Skeletal muscle tissue (tissue), 4 donors: ENCODE results near the gene MLX. TPM values are rescaled to one million over a fixed set of nuclear protein-coding genes. Genes with fewer than 3 reads are reported as not detected.
"Not testable (repeated sequence)": the region's sequence is repeated elsewhere in the genome, so short reads cannot be mapped to it uniquely, and the experiment has no call there.

Source experiments
- H3K27ac ChIP-seq: one replicate; pipeline ENCODE4 v1.7.0; 2013; ENCODE audit warnings: mild to moderate bottlenecking, low read depth, low read length, inconsistent platforms
- H3K27me3 ChIP-seq, 3 donors: one replicate each; pipeline ENCODE4 v1.7.0; 2013; ENCODE audit warnings: low read length in 3 of 3; ENCODE audit not compliant: control insufficient read depth in 3 of 3, insufficient read depth in 3 of 3
- H3K36me3 ChIP-seq, 3 donors: one replicate each; pipeline ENCODE4 v1.7.0; 2013; ENCODE audit warnings: low read length in 3 of 3; ENCODE audit not compliant: control insufficient read depth in 3 of 3, insufficient read depth in 3 of 3
- H3K4me1 ChIP-seq, 3 donors: one replicate each; pipeline ENCODE4 v1.7.0; 2013; ENCODE audit warnings: low read length in 3 of 3, mild to moderate bottlenecking in 3 of 3; ENCODE audit not compliant: control insufficient read depth in 3 of 3, insufficient read depth in 3 of 3
- H3K4me3 ChIP-seq, 3 donors: one replicate each; pipeline ENCODE4 v1.7.0; 2013; ENCODE audit warnings: low read length in 3 of 3
- H3K9ac ChIP-seq, 3 donors: one replicate each; pipeline ENCODE4 v1.7.0; 2013; ENCODE audit warnings: low read length in 3 of 3, mild to moderate bottlenecking in 3 of 3, moderate library complexity in 2 of 3, low read depth in 1 of 3
- H3K9me3 ChIP-seq, 3 donors: one replicate each; pipeline ENCODE4 v1.7.0; 2013; ENCODE audit warnings: low read length in 3 of 3; ENCODE audit not compliant: control insufficient read depth in 3 of 3
- total RNA-seq: library from RNA; depleted of rRNA; stranded (reverse); fragments of >200 nt; gene quantifications from one replicate; pipeline ENCODE4 v1.2.3, GENCODE V29; 2014
- donor health status: Osteomylitis.

MLX gene
- total RNA-seq, 1 donor from 2014 or later: 21.9 TPM

DNA sequence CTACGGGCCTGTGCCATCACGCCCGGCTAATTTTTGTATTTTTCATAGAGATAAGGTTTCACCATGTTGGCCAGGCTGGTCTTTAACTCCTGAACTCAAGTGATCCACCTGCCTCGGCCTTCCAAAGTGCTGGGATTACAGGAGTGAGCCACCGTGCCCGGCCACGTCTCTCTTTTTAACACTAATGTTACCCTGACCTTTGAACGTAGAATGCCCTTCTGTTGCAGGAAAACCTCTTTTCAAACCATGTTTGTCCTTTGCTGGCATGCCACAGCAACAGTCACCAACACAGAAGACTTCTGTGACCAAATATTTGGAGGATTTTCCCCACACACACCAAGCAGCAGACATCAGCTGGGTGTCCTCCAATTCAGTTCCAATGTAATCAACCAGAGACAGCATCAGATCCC lies 22.0 kb upstream of the MLX start:
- Histone ChIP-seq H3K4me3 (no peak overlapping the region), H3K36me3 (peaks cover 15 to 24% (median 19%) of the 10 kb centered on the region in 3 donors), H3K4me1 (peaks cover 15 to 21% (median 21%) of the 10 kb centered on the region in 3 donors), H3K27me3 (no peaks in the 10 kb centered on the region), H3K9ac (no peak overlapping the region), H3K9me3 (no peaks in the 10 kb centered on the region), H3K27ac (no peak overlapping the region)

- H3K27me3 ChIP-seq: not testable (repeated sequence)
Measured at GRCh38 chr17:42545755-42546505, 21.0 kb upstream of the MLX start.

DNA sequence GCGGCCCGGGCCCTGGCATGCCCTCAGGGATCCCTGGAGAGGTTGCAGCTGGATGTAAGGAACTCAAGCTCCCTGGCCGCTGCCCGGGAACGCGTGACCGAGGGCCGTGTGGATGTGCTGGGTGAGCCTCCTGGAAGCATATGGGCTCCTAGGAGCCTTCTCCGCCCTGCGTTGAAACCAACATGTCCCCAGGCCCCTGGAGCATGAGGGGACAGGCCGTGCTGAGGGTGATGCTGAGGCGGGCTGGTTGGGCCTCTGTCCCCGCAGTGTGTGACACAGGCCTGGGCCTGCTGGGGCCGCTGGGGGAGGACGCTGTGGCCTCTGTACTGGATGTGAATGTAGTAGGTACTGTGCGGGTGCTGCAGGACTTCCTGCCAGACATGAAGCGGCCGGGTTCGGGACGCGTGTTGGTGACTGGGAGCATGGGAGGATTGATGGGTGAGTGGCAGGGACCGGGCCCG lies 19.9 kb upstream of the MLX start:
- Histone ChIP-seq H3K36me3 (peaks cover 4 to 12% (median 8%) of the 10 kb centered on the region in 3 donors), H3K27ac (no peak overlapping the region), H3K9ac (no peak overlapping the region), H3K9me3 (no peaks in the 10 kb centered on the region), H3K4me1 (peaks cover 15 to 21% (median 18%) of the 10 kb centered on the region in 3 donors), H3K4me3 (no peak overlapping the region), H3K27me3 (no peaks in the 10 kb centered on the region)

More at GRCh38 chr17:42545755-42546505, 21.0 kb upstream of the MLX start:
- Histone ChIP-seq H3K4me1 (peaks cover 15 to 21% (median 21%) of the 10 kb centered on the region in 3 donors), H3K36me3 (peaks cover 11 to 20% (median 15%) of the 10 kb centered on the region in 3 donors)
- not testable (repeated sequence) for H3K4me3 ChIP-seq, H3K9ac ChIP-seq, H3K9me3 ChIP-seq, H3K27ac ChIP-seq

DNA sequence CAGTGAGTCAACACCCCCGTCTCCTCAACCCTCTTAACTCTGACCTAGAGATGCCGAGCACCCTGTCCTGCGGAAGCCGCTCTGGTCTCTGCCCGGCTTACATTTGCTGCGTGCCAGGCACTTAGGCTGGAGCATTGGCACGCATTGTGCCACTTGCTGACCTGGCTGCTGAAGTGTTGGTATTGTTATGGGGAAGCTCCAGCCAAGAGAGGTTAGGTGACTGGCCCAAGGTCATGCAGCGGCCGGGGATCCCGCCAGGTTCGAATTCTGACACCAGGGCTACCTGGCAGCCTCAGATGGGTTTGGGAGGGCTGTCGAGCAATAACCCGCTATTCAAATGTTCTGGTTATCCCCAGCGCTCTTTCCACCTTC lies 19.2 kb upstream of the MLX start:
- Histone ChIP-seq H3K4me3 (no peak overlapping the region), H3K9ac (no peak overlapping the region), H3K27ac (no peak overlapping the region), H3K4me1 (peaks cover 15 to 21% (median 18%) of the 10 kb centered on the region in 3 donors), H3K36me3 (peaks cover 2 to 5% (median 3%) of the 10 kb centered on the region in 3 donors), H3K9me3 (no peaks in the 10 kb centered on the region), H3K27me3 (no peaks in the 10 kb centered on the region)

DNA sequence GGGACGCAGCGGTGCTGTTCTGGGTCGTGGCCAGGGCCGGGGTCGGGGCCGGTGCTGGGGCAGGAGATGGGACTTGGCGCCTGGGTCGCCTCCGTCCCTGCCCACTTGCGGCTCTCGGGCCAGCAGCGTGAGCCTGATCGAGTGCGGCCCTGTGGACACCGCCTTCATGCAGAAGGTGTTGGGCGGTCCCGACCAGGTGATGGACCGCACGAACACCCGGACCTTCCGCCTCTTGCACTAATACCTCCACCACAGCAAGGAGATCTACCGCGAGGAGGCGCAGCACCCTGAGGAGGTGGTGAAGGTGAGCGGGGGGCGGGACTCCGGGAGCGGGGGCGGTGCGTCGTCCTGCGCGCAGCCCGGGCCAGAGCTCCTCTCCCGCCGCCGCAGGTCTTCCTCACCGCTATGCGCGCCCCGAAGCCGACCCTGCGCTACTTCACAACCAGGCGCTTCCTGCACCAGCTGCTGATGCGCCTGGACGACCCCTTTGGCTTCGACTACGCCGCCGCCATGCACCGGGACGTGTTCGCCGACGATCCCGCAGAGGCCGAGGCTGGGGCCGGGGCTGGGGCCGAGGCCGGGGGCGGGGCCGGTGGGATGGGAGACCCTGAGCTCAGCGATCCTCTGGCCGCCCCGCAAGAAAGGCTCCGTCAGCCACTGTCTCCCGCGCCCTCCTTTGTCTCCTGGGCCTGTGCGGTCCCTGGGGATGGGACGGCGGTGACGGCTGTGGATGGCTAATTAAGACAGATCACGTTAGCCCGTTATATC lies 18.6 kb upstream of the MLX start:
- Histone ChIP-seq H3K27me3 (no peaks in the 10 kb centered on the region), H3K4me1 (peaks cover 11 to 17% (median 16%) of the 10 kb centered on the region in 3 donors), H3K9me3 (no peaks in the 10 kb centered on the region), H3K9ac (no peak overlapping the region), H3K27ac (no peak overlapping the region), H3K36me3 (no peaks in the 10 kb centered on the region), H3K4me3 (no peak overlapping the region)

- H3K27me3 ChIP-seq: no peaks in the 10 kb centered on the region
- H3K36me3 ChIP-seq: no peaks in the 10 kb centered on the region
- H3K9ac ChIP-seq: no peak overlapping the region
- H3K9me3 ChIP-seq: no peaks in the 10 kb centered on the region
- peaks cover 10 to 16% (median 16%) of the 10 kb centered on the region in 3 donors for H3K4me1 ChIP-seq
- H3K27ac ChIP-seq: no peak overlapping the region
- H3K4me3 ChIP-seq: no peak overlapping the region
Measured at GRCh38 chr17:42548993-42549755, 17.7 kb upstream of the MLX start.

DNA sequence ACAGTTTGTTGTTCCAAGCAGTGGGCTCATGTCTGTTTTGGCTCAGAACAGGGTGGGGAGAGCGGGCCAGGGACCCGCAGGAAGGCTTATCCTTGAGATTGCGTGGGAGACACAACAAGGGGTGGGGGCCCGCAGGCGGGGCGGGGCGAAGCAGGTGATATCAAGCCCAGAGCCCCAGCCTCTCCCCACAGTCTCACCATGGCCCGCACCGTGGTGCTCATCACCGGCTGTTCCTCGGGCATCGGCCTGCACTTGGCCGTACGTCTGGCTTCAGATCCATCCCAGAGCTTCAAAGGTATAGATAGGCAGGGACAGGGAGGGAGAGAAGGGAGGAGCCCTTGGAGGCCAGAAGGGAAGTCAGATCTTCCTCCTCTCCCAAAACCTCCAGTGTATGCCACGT lies 14.2 kb upstream of the MLX start, which contains the start of gene HSD17B1:
TSS of gene HSD17B1 (plus strand) at position 188 of the 400 bp plus-strand sequence. CDS start at position 199, 11 bp downstream.
- H3K27me3 ChIP-seq, H3K9me3 ChIP-seq, H3K36me3 ChIP-seq, H3K27ac ChIP-seq: not testable (repeated sequence)
- Histone ChIP-seq H3K4me1 (peaks cover 17 to 21% (median 18%) of the 10 kb centered on the region in 3 donors), H3K4me3 (peak within 1 kb of the TSS in 2 of 3 donors; percentile 96 to 97), H3K9ac (peak within 1 kb of the TSS; percentile 14 to 96 (median 95))

DNA sequence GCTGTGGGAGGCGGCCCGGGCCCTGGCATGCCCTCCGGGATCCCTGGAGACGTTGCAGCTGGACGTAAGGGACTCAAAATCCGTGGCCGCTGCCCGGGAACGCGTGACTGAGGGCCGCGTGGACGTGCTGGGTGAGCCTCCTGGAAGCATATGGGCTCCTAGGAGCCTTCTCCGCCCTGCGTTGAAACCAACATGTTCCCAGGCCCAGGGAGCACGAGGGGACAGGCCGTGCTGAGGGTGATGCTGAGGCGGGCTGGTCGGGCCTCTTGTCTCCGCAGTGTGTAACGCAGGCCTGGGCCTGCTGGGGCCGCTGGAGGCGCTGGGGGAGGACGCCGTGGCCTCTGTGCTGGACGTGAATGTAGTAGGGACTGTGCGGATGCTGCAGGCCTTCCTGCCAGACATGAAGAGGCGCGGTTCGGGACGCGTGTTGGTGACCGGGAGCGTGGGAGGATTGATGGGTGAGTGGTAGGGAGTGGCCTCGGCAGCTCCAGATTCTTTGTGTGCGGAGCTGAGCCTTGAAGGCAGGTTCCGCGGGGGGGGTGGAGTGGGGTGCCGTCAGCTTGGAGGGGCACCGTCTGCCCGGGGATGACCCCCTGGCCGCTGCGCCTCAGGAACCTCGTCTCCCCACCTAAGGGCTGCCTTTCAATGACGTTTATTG lies 13.6 kb upstream of the MLX start:
- Histone ChIP-seq H3K4me3 (peak overlapping the region in 1 of 3 donors; percentile 97), H3K9ac (peak overlapping the region; percentile 14 to 96 (median 95)), H3K27me3 (no peaks in the 10 kb centered on the region), H3K9me3 (no peaks in the 10 kb centered on the region), H3K4me1 (peaks cover 15 to 21% (median 17%) of the 10 kb centered on the region in 3 donors), H3K36me3 (no peaks in the 10 kb centered on the region), H3K27ac (no peak overlapping the region)

DNA sequence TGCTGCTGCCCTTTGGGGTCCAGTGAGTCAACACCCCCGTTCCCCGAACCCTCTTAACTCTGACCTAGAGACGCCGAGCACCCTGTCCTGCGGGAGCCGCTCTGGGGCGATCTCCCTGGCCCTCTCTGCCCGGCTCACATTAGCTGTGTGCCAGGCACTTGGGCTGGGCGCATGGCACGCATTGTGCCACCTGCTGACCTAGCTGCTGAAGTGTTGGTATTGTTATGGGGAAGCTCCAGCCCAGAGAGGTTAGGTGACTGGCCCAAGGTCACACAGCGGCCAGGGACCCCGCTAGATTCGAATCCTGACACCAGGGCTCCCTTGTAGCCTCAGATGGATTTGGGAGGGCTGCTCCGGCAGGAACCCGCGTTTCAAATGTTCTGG lies 13.0 kb upstream of the MLX start:
- Histone ChIP-seq H3K4me1 (peaks cover 15 to 21% (median 17%) of the 10 kb centered on the region in 3 donors), H3K27ac (peak overlapping the region; percentile 85), H3K9ac (peak overlapping the region; percentile 95 to 96 (median 95)), H3K36me3 (no peaks in the 10 kb centered on the region), H3K4me3 (peak overlapping the region; percentile 84 to 97 (median 96)), H3K27me3 (no peaks in the 10 kb centered on the region), H3K9me3 (no peaks in the 10 kb centered on the region)
